ENCODE data around the gene VWA2.

Gene VWA2

GRCh38 chr10:114250236-114250635 is 11.2 kb downstream of the VWA2 start:
- no peak for DNase-seq (ENCODE audit: low spot score)

- DNase-seq (ENCODE audit: low spot score), result no peak
Measured at GRCh38 chr10:114250716-114251115, 11.7 kb downstream of the VWA2 start.

GRCh38 chr10:114252092-114252491 is 13.0 kb downstream of the VWA2 start:
- DNase-seq (ENCODE audit: low spot score), result no peak

GRCh38 chr10:114252883-114253282 is 13.8 kb downstream of the VWA2 start:
- DNase-seq (ENCODE audit: low spot score), result no peak

- DNase-seq (ENCODE audit: low spot score), result peak; percentile 15
Measured at GRCh38 chr10:114255227-114255626, 16.2 kb downstream of the VWA2 start.

- DNase-seq (ENCODE audit: low spot score), result no peak
Measured at GRCh38 chr10:114256008-114256765, 17.1 kb downstream of the VWA2 start.

GRCh38 chr10:114256822-114257221 is 17.8 kb downstream of the VWA2 start:
- DNase-seq (ENCODE audit: low spot score), result no peak

GRCh38 chr10:114257498-114257897 is 18.4 kb downstream of the VWA2 start:
- DNase-seq (ENCODE audit: low spot score), result no peak

GRCh38 chr10:114258274-114258840 is 19.3 kb downstream of the VWA2 start:
- peak; percentile 68 for DNase-seq (ENCODE audit: low spot score)

GRCh38 chr10:114259824-114260223 is 20.8 kb downstream of the VWA2 start:
- DNase-seq (ENCODE audit: low spot score), result no peak

- no peak for DNase-seq (ENCODE audit: low spot score)
Measured at GRCh38 chr10:114260366-114260765, 21.3 kb downstream of the VWA2 start.

- no peak for DNase-seq (ENCODE audit: low spot score)
Measured at GRCh38 chr10:114261076-114261475, 22.0 kb downstream of the VWA2 start.

- DNase-seq (ENCODE audit: low spot score), result no peak
Measured at GRCh38 chr10:114262496-114262895, 23.4 kb downstream of the VWA2 start.

- DNase-seq (ENCODE audit: low spot score), result peak; percentile 27
Measured at GRCh38 chr10:114265392-114266053, 26.5 kb downstream of the VWA2 start.

- peak; percentile 81 for DNase-seq (ENCODE audit: low spot score)
Measured at GRCh38 chr10:114266521-114266920, 27.5 kb downstream of the VWA2 start.

GRCh38 chr10:114271075-114271778 is 32.2 kb downstream of the VWA2 start:
- DNase-seq (ENCODE audit: low spot score), result no peak

GRCh38 chr10:114271779-114272167 is 32.7 kb downstream of the VWA2 start:
- no peak for DNase-seq (ENCODE audit: low spot score)

- DNase-seq (ENCODE audit: low spot score), result no peak
Measured at GRCh38 chr10:114272696-114273095, 33.6 kb downstream of the VWA2 start.

- DNase-seq (ENCODE audit: low spot score), result no peak
Measured at GRCh38 chr10:114273910-114274309, 34.9 kb downstream of the VWA2 start.

GRCh38 chr10:114274616-114275453 is 35.8 kb downstream of the VWA2 start:
- DNase-seq (ENCODE audit: low spot score), result no peak

- DNase-seq (ENCODE audit: low spot score), result no peak
Measured at GRCh38 chr10:114276066-114276465, 37.0 kb downstream of the VWA2 start.

GRCh38 chr10:114276671-114277070 is 37.6 kb downstream of the VWA2 start:
- DNase-seq (ENCODE audit: low spot score), result no peak

Data from hematopoietic multipotent progenitor cell treated with erythropoietin and hydrocortisone succinate and interleukin-3 and kit ligand, for 17 days (in vitro differentiated cells).